HG03565 (cell line): ENCODE data around the gene RNF144B.
"Not testable (repeated sequence)": the region's sequence is repeated elsewhere in the genome, so short reads cannot be mapped to it uniquely, and the experiment has no call there.

Source experiments
- ATAC-seq: cut with Tn5 transposase; IDR thresholded peaks from one replicate; pipeline ENCODE4 v1.9.1; 2021; ENCODE audit warnings: mild to moderate bottlenecking, moderate library complexity; ENCODE audit not compliant: unreplicated experiment

The RNF144B gene

GRCh38 chr6:18405477-18406293 is 18.5 kb downstream of the RNF144B start:
- no peak for ATAC-seq

GRCh38 chr6:18406955-18407749 is 20.0 kb downstream of the RNF144B start:
- no peak for ATAC-seq

- ATAC-seq: not testable (repeated sequence)
These were observed 22.5 kb downstream of the RNF144B start for GRCh38 chr6:18409602-18410001.

- no peak for ATAC-seq
These were observed 23.3 kb downstream of the RNF144B start for GRCh38 chr6:18410412-18410811.

- ATAC-seq: no peak
These were observed 24.9 kb downstream of the RNF144B start for GRCh38 chr6:18412068-18412467.

GRCh38 chr6:18412644-18413043 is 25.5 kb downstream of the RNF144B start:
- ATAC-seq: no peak

- no peak for ATAC-seq
These were observed 26.2 kb downstream of the RNF144B start for GRCh38 chr6:18413381-18413780.

GRCh38 chr6:18414116-18414515 is 27.0 kb downstream of the RNF144B start:
- no peak for ATAC-seq

- no peak for ATAC-seq
These were observed 28.1 kb downstream of the RNF144B start for GRCh38 chr6:18415207-18415606.

GRCh38 chr6:18415671-18416340 is 28.7 kb downstream of the RNF144B start:
- no peak for ATAC-seq

- ATAC-seq: no peak
These were observed 29.2 kb downstream of the RNF144B start for GRCh38 chr6:18416341-18416679.

GRCh38 chr6:18420328-18420727 is 33.2 kb downstream of the RNF144B start:
- ATAC-seq: no peak

GRCh38 chr6:18422136-18422535 is 35.0 kb downstream of the RNF144B start:
- ATAC-seq: no peak

GRCh38 chr6:18423426-18423825 is 36.3 kb downstream of the RNF144B start:
- ATAC-seq: no peak

- no peak for ATAC-seq
These were observed 37.1 kb downstream of the RNF144B start for GRCh38 chr6:18424201-18424600.

GRCh38 chr6:18425218-18425617 is 38.1 kb downstream of the RNF144B start:
- ATAC-seq: no peak

GRCh38 chr6:18427296-18427695 is 40.1 kb downstream of the RNF144B start:
- ATAC-seq: no peak

GRCh38 chr6:18429655-18430297 is 42.6 kb downstream of the RNF144B start:
- no peak for ATAC-seq

- no peak for ATAC-seq
These were observed 44.4 kb downstream of the RNF144B start for GRCh38 chr6:18431581-18431980.

- no peak for ATAC-seq
These were observed 45.0 kb downstream of the RNF144B start for GRCh38 chr6:18432180-18432579.

GRCh38 chr6:18432619-18433018 is 45.5 kb downstream of the RNF144B start:
- no peak for ATAC-seq
